Smooth muscle cell (in vitro differentiated cells): ENCODE data around the gene PRM1. TPM values are rescaled to one million over a fixed set of nuclear protein-coding genes. Genes with fewer than 3 reads are reported as not detected.

Experiments
- DNase-seq: peaks from one replicate; lab custom pipeline; 2025; ENCODE audit not compliant: unreplicated experiment; lab: John Stamatoyannopoulos, UW
- H2AFZ ChIP-seq: fragments of 200-600 bp; sonication (generic); 2 replicates; pipeline ENCODE4 v1.6.0; 2016; ENCODE audit warnings: antibody characterized with exemption, low read depth, mild to moderate bottlenecking
- H3F3A ChIP-seq: fragments of 200-600 bp; sonication (generic); 2 replicates; pipeline ENCODE4 v1.6.0; 2017; ENCODE audit warnings: antibody characterized with exemption, low read depth
- H3K27ac ChIP-seq: fragments of 200-600 bp; sonication (generic); 2 replicates; pipeline ENCODE4 v1.5.1; 2016; ENCODE audit warnings: low read depth, mild to moderate bottlenecking
- H3K27me3 ChIP-seq: fragments of 200-600 bp; sonication (generic); 2 replicates; pipeline ENCODE4 v1.6.1; 2016; ENCODE audit warnings: low read depth, mild to moderate bottlenecking
- H3K36me3 ChIP-seq: fragments of 200-600 bp; sonication (generic); 2 replicates; pipeline ENCODE4 v1.5.1; 2016; ENCODE audit warnings: low read depth
- H3K4me1 ChIP-seq: fragments of 200-600 bp; sonication (generic); 2 replicates; pipeline ENCODE4 v1.5.1; 2016; ENCODE audit warnings: low read depth
- H3K4me2 ChIP-seq: fragments of 200-600 bp; sonication (generic); 2 replicates; pipeline ENCODE4 v1.6.0; 2016; ENCODE audit warnings: mild to moderate bottlenecking
- H3K4me3 ChIP-seq: fragments of 200-600 bp; sonication (generic); 2 replicates; pipeline ENCODE4 v1.5.1; 2016; ENCODE audit warnings: mild to moderate bottlenecking
- H3K79me2 ChIP-seq: fragments of 200-600 bp; sonication (generic); 2 replicates; pipeline ENCODE4 v1.6.0; 2016; ENCODE audit warnings: low read depth, mild to moderate bottlenecking
- H3K9ac ChIP-seq: fragments of 200-600 bp; sonication (generic); 2 replicates; pipeline ENCODE4 v1.6.0; 2016; ENCODE audit warnings: low read depth
- H3K9me3 ChIP-seq: fragments of 200-600 bp; sonication (generic); replicated peaks from 2 replicates; pipeline ENCODE4 v1.5.1; 2016; ENCODE audit warnings: low read depth
- H4K20me1 ChIP-seq: fragments of 200-600 bp; sonication (generic); 2 replicates; pipeline ENCODE4 v1.6.0; 2016; ENCODE audit warnings: low read depth
- CTCF ChIP-seq: fragments of 200-600 bp; sonication (generic); IDR thresholded peaks from 2 replicates; pipeline ENCODE4 v1.5.1; 2017; ENCODE audit warnings: borderline replicate concordance, mild to moderate bottlenecking, antibody characterized with exemption; ENCODE audit not compliant: insufficient read depth, poor library complexity, severe bottlenecking
- WGBS: methylation state at CpG from one replicate; pipeline ENCODE4 v1.1.7; 2016; ENCODE audit warnings: low lambda C conversion rate; 5-methylcytosine and 5-hydroxymethylcytosine counted together
- polyA plus RNA-seq: library from polyadenylated mRNA; unstranded; fragments of >200 nt; fragmentation: Nextera tagmentation; extraction: Ambion mirVana; gene quantifications from 2 replicates; pipeline ENCODE4 v1.2.1, GENCODE V29; 2016
- total RNA-seq: library from RNA; depleted of rRNA; stranded (reverse); fragments of >200 nt; gene quantifications from 2 replicates; pipeline ENCODE4 v1.2.3, GENCODE V29; 2014

PRM1 gene
- total and polyA plus RNA-seq, 2 experiments from 2014 or later = not detected

GRCh38 chr16:11314309-11314894 is 33.3 kb upstream of the PRM1 start:
- Histone ChIP-seq H3K4me2 (no peak overlapping the region), H3K4me3 (no peak overlapping the region), H3K27ac (no peak overlapping the region), H3K27me3 (no peaks in the 10 kb centered on the region), H3K9me3 (no peaks in the 10 kb centered on the region), H3K36me3 (no peaks in the 10 kb centered on the region), H4K20me1 (no peaks in the 10 kb centered on the region), H2AFZ (no peak overlapping the region), H3F3A (no peaks in the 10 kb centered on the region), H3K9ac (no peak overlapping the region), H3K4me1 (peaks cover 23% of the 10 kb centered on the region), H3K79me2 (no peaks in the 10 kb centered on the region)
- DNase-seq = no peak
- 93% methylated on average over 8 of the region's 8 CpGs for WGBS
- TF ChIP-seq CTCF = no peak

- Histone ChIP-seq H3K79me2 (no peaks in the 10 kb centered on the region), H3K9me3 (no peaks in the 10 kb centered on the region), H3K27me3 (no peaks in the 10 kb centered on the region), H3K4me2 (peak overlapping the region; percentile 56), H3F3A (no peaks in the 10 kb centered on the region), H2AFZ (no peak overlapping the region), H3K9ac (no peak overlapping the region), H3K36me3 (no peaks in the 10 kb centered on the region), H3K4me3 (no peak overlapping the region), H3K27ac (no peak overlapping the region), H3K4me1 (peaks cover 23% of the 10 kb centered on the region), H4K20me1 (no peaks in the 10 kb centered on the region)
- no peak for TF ChIP-seq CTCF
- 88% methylated on average over 9 of the region's 9 CpGs for WGBS
- no peak for DNase-seq
These were observed 32.6 kb upstream of the PRM1 start for GRCh38 chr16:11313493-11314308.

GRCh38 chr16:11312718-11313492 is 31.8 kb upstream of the PRM1 start:
- no peak overlapping the region for H3K4me3 ChIP-seq
- H3K4me1 ChIP-seq = peaks cover 23% of the 10 kb centered on the region
- H3K27me3 ChIP-seq = no peaks in the 10 kb centered on the region
- no peaks in the 10 kb centered on the region for H3K36me3 ChIP-seq
- no peaks in the 10 kb centered on the region for H3K9me3 ChIP-seq
- H3K4me2 ChIP-seq = peak overlapping the region; percentile 56
- TF ChIP-seq CTCF = no peak
- H4K20me1 ChIP-seq = no peaks in the 10 kb centered on the region
- WGBS = 49% methylated on average over 8 of the region's 8 CpGs
- no peak overlapping the region for H3K27ac ChIP-seq
- no peak overlapping the region for H3K9ac ChIP-seq
- H2AFZ ChIP-seq = no peak overlapping the region
- no peaks in the 10 kb centered on the region for H3F3A ChIP-seq
- DNase-seq = no peak
- no peaks in the 10 kb centered on the region for H3K79me2 ChIP-seq
